Stimulated activated CD4-positive, alpha-beta T cell treated with anti-CD3 and anti-CD28 coated beads, TNF-alpha, amount 100 ng/mL, for 48 hours (primary cell): ENCODE results near the gene RASSF3.
"Not testable (repeated sequence)": the region's sequence is repeated elsewhere in the genome, so short reads cannot be mapped to it uniquely, and the experiment has no call there.

Experiments used
- DNase-seq, 3 donors: peaks; one replicate each; pipeline ENCODE4 v3.0.0-alpha.2; 2020; ENCODE audit warnings: low read depth in 3 of 3

RASSF3 gene

DNA sequence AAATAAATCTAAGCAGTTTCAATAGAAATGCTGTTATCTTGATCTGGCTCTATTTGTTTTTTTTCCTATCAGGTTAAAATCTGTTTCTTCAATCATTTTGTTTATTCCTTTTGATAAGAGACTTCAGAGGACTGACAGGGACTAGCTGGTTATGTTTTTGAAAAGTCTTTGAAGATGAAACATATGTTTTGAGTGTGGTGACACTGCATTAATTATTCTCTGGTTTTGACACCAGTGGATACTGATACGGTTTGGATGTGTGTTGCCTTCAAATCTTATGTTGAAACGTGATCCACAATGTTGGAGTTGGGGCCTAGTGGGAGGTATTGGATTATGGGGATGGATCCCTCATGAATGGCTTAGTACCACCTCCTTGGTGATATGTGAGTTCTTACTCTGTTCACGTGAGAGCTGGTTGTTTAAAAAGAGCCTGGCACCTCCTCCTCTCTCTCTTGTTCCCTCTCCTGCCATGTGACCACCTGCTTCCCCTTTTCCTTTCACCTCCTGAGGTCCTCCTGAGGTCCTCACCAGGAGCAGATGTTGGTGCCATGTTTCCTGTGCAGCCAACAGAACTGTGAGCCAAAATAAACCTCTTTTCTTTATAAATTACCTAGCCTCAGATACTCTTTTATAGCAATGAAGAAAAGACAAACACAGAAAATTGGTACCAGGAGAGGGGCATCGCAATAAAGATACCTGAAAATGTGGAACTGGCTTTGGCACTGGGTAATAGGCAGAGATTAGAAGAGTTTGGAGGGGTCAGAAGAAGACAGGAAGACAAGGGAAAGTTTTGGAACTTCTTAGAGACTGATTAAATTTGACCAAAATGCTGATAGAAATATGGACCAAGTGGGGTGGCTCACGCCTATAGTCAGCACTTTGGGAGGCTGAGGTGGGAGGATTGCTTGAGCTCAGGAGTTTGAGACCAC, 23.0 kb downstream of the RASSF3 start:
- no peak for DNase-seq

- DNase-seq, result no peak
Observed at GRCh38 chr12:64633940-64634337, 23.6 kb downstream of the RASSF3 start.

GRCh38 chr12:64634508-64635092, 24.3 kb downstream of the RASSF3 start:
- DNase-seq, result no peak

DNA sequence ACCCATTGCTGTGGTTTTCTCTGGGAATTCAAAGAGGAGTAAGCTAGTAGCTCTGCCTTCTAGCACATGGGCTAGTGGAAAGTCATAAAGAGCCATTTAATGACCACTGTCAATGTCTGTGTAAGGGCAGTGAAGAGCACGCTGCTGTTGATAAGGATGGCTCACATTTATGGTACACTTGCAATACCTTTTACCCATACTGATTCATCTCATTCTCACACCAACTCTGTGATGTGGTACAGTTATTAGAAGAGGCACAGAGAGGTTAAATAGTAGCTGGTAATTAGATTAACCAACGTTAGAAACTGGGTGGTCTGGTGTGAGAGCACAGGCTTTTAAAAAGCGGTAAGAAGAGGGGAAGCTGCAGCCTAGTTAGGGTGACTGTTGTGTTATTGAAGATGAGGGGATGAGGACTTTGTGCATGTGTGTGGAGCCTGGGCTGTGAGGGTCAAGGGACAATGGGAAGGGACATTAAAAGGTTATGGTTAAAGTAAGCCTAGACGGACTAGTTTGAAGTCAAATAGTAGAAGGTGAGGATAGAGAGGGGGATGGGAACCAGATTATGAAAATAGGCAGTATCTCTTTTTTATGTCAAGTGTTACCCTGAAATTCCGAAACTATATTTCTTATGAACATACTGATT, 25.2 kb downstream of the RASSF3 start:
- DNase-seq, result no peak

GRCh38 chr12:64636856-64637255, 26.6 kb downstream of the RASSF3 start:
- DNase-seq, result no peak

DNA sequence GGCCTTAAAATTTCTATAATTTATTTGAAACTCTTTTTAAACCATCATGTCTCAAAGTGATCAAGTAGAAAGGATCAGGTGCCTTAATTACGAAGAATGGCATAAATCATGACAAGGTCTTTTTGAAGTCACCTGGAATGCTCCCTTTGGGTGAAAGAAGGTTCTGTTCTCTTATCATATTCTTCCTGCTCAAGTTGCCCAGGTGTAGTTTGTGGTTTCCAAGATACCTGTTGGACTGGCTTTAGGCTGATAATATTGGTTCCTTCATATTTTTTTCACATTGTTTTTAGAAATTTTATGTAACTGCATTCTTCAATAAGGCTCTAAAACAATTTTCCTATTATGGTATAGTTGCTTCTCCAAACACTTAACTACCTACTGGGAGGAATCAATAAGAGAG, 29.2 kb downstream of the RASSF3 start:
- no peak for DNase-seq

GRCh38 chr12:64646318-64646717, 36.0 kb downstream of the RASSF3 start:
- DNase-seq, result no peak

- DNase-seq, result no peak
Observed at GRCh38 chr12:64649487-64649886, 39.2 kb downstream of the RASSF3 start.

DNA sequence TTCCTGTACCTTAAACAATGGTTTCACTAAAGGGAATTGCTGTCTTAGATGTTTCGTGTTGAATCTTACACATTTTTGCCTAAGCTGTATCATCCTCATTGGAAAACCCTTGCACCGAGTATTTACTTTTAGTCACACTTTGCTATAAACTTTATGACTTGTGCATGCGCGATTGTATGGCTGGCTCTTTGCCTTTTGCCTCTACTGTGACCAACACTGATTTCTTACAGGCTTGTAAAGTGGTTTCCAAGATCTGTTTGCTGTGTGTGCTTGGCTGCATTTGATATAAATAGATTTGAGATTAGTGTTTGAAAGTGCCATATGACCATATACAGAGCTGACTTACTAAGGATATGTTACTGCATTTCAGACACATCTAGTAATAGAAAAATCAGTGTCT, 40.5 kb downstream of the RASSF3 start:
- DNase-seq, result no peak

GRCh38 chr12:64652346-64652745, 42.1 kb downstream of the RASSF3 start:
- DNase-seq, result no peak

- DNase-seq, result no peak
Observed at GRCh38 chr12:64653123-64653522, 42.8 kb downstream of the RASSF3 start.

- not testable (repeated sequence) for DNase-seq
Observed at GRCh38 chr12:64653907-64654306, 43.6 kb downstream of the RASSF3 start.

GRCh38 chr12:64655141-64655540, 44.8 kb downstream of the RASSF3 start:
- no peak for DNase-seq

- DNase-seq, result no peak
Observed at GRCh38 chr12:64656429-64656828, 46.1 kb downstream of the RASSF3 start.

DNA sequence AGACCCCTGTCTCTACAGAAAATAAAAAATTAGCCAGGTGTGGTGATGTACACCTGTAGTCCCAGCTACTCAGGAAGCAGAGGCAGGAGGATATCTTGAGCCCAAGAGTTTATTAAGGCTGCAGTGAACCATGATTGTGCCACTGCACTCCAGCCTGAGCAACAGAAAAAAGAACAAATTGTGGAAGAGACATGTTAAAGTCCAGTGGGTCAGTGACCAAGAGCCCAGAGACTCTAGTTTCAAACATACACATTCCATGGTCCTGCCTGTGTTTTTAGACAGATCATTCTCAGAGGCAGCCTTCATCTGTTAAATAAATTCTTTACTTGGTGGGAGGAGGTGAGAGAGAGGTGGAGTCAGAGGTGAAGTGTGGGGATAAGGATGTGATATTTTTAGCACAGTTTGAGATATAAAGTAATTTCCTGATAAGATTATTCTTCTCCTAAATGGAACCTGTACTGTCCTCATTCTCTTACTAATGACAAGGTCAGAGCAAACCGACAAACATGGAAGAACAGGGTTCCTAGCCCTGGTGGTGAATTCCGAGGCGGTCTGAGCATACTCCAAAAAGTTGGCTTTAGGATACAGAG, 48.7 kb downstream of the RASSF3 start:
- no peak for DNase-seq

GRCh38 chr12:64660237-64661018, 50.1 kb downstream of the RASSF3 start:
- DNase-seq, result no peak

- no peak for DNase-seq
Observed at GRCh38 chr12:64663015-64663414, 52.7 kb downstream of the RASSF3 start.

- DNase-seq, result no peak
Observed at GRCh38 chr12:64665514-64665913, 55.2 kb downstream of the RASSF3 start.

DNA sequence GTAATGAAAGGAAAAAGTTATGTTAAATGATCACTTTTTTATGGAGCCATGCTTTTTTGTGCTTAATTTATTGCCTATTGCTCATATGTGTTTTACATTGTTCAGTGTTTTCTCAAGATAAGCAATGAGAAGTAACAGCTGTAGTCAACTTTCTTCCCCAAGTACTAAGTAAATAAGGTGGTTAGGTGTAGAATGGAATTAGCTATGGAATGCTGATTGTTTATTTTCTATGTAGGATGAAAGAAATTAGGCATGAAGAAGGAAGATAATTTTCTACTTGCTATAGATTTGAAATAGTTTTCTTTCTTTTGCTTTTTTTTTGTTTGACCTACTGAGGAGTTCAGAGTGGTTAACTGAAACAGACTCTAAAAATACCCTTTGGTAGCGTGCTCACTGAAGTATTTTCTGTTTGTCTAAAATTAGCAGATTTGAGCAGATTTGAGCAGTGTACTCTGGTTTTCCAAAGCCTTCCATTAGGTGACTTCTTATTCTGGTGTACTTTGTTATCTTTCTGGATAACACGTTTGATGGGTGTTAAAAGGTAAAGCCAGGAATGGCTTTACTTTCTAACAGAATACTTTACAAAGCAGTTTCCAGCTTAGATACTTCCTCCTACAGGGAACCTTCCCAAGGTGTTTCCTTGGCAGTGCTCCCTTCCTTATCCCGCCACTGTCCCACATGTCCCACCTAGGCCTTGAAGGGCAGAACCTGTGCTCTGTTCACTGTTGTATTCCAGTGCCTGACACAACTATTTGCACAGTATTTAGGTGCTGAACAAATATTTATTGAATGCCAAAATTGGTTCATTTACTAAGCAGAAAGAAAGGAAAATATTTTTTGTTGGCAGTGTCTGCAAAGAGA, 56.0 kb downstream of the RASSF3 start:
- DNase-seq, result no peak

DNA sequence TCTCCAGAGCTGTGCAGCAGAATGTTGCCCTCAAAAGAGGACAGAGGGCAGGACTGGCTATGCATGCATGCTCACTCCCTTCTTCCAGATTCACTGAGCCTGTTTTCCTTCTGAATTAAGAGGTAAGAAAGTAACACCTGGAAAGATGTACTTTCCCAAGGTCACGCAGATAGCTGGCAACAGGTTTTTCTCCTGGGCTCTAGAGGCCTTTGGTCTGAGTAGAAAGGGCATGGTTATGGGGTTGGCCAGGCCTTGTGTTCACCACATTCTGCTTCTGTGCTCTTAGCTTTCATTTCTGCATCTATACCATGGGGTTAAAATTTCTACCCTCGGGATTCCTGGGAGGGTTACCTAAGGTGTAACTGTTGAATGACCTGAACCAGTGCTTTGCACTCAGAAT, 57.5 kb downstream of the RASSF3 start:
- no peak for DNase-seq
